H9 (cell line): ENCODE data around the gene GLYATL2. TPM values are rescaled to one million over a fixed set of nuclear protein-coding genes. Genes with fewer than 3 reads are reported as not detected.

ENCODE experiments used
- DNase-seq: peaks from one replicate; pipeline ENCODE4 v3.0.0-alpha.2; 2017
- H2AFZ ChIP-seq: one replicate; pipeline ENCODE4 v1.6.1; 2013; ENCODE audit warnings: mild to moderate bottlenecking, low read length, control low read depth, moderate library complexity
- H2AK5ac ChIP-seq: 2 replicates; pipeline ENCODE4 v1.6.1; 2013; ENCODE audit warnings: low read length, control low read depth, mixed read lengths; ENCODE audit not compliant: insufficient read length
- H2BK120ac ChIP-seq: one replicate; pipeline ENCODE4 v1.6.1; 2013; ENCODE audit warnings: low read depth, mild to moderate bottlenecking, low read length, control low read depth, inconsistent platforms; ENCODE audit not compliant: poor library complexity, severe bottlenecking
- H2BK12ac ChIP-seq: 2 replicates; pipeline ENCODE4 v1.6.1; 2013; ENCODE audit warnings: low read length, control low read depth, mixed read lengths, low read depth; ENCODE audit not compliant: insufficient read length
- H2BK15ac ChIP-seq: 2 replicates; pipeline ENCODE4 v1.6.1; 2013; ENCODE audit warnings: low read depth, low read length, control low read depth
- H2BK20ac ChIP-seq: one replicate; pipeline ENCODE4 v1.6.1; 2013; ENCODE audit warnings: low read depth, mild to moderate bottlenecking, low read length, control low read depth, inconsistent platforms; ENCODE audit not compliant: poor library complexity, severe bottlenecking
- H2BK5ac ChIP-seq: 2 replicates; pipeline ENCODE4 v1.6.1; 2013; ENCODE audit warnings: low read length, control low read depth, mixed read lengths; ENCODE audit not compliant: insufficient read length
- H3K14ac ChIP-seq: 2 replicates; pipeline ENCODE4 v1.6.1; 2013; ENCODE audit warnings: low read length, control low read depth; ENCODE audit not compliant: insufficient read depth
- H3K18ac ChIP-seq: 2 replicates; pipeline ENCODE4 v1.6.1; 2013; ENCODE audit warnings: low read depth, mild to moderate bottlenecking, mixed read lengths, low read length, control low read depth; ENCODE audit not compliant: insufficient read length
- H3K23ac ChIP-seq: 2 replicates; pipeline ENCODE4 v1.6.1; 2013; ENCODE audit warnings: low read length, control low read depth, mixed read lengths, low read depth; ENCODE audit not compliant: insufficient read length
- H3K23me2 ChIP-seq: 2 replicates; pipeline ENCODE4 v1.6.1; 2013; ENCODE audit warnings: low read depth, mild to moderate bottlenecking, mixed read lengths, low read length, control low read depth; ENCODE audit not compliant: insufficient read length, poor library complexity, severe bottlenecking
- H3K27ac ChIP-seq: 2 replicates; pipeline ENCODE4 v1.5.1; 2013; ENCODE audit warnings: low read length, control low read depth, mixed read lengths, low read depth; ENCODE audit not compliant: insufficient read length
- H3K27me3 ChIP-seq: 2 replicates; pipeline ENCODE4 v1.6.1; 2013; ENCODE audit warnings: low read length, control low read depth, inconsistent platforms; ENCODE audit not compliant: insufficient read depth
- H3K4ac ChIP-seq: 2 replicates; pipeline ENCODE4 v1.6.1; 2013; ENCODE audit warnings: low read depth, mild to moderate bottlenecking, control low read depth, inconsistent platforms, low read length, moderate library complexity
- H3K4me1 ChIP-seq: 2 replicates; pipeline ENCODE4 v1.6.1; 2013; ENCODE audit warnings: low read length, control low read depth, inconsistent platforms; ENCODE audit not compliant: insufficient read depth
- H3K4me2 ChIP-seq: 2 replicates; pipeline ENCODE4 v1.6.1; 2013; ENCODE audit warnings: low read length, control low read depth, mixed read lengths; ENCODE audit not compliant: insufficient read length, insufficient read depth
- H3K56ac ChIP-seq: 2 replicates; pipeline ENCODE4 v1.6.1; 2013; ENCODE audit warnings: low read depth, mild to moderate bottlenecking, mixed read lengths, low read length, control low read depth; ENCODE audit not compliant: insufficient read length
- H3K79me1 ChIP-seq: 2 replicates; pipeline ENCODE4 v1.6.1; 2013; ENCODE audit warnings: low read depth, mild to moderate bottlenecking, moderate library complexity, low read length, control low read depth, inconsistent platforms; ENCODE audit not compliant: insufficient read depth, poor library complexity, severe bottlenecking
- H3K79me2 ChIP-seq: 2 replicates; pipeline ENCODE4 v1.6.1; 2013; ENCODE audit warnings: low read length, control low read depth, inconsistent platforms; ENCODE audit not compliant: insufficient read depth
- H3K9ac ChIP-seq: 2 replicates; pipeline ENCODE4 v1.6.1; 2013; ENCODE audit warnings: low read length, control low read depth, mixed read lengths; ENCODE audit not compliant: insufficient read length; ENCODE audit errors: extremely low read depth
- H3K9me3 ChIP-seq: one replicate; pipeline ENCODE4 v1.6.1; 2013; ENCODE audit warnings: low read depth, low read length, inconsistent platforms; ENCODE audit not compliant: control insufficient read depth
- H3T11ph ChIP-seq: one replicate; pipeline ENCODE4 v1.6.1; 2013; ENCODE audit warnings: mild to moderate bottlenecking, low read length, control low read depth, inconsistent platforms
- H4K20me1 ChIP-seq: one replicate; pipeline ENCODE4 v1.6.1; 2013; ENCODE audit not compliant: control insufficient read depth, insufficient read length, insufficient read depth
- H4K5ac ChIP-seq: 2 replicates; pipeline ENCODE4 v1.6.1; 2013; ENCODE audit warnings: low read depth, mild to moderate bottlenecking, mixed read lengths, low read length, control low read depth; ENCODE audit not compliant: insufficient read length
- H4K8ac ChIP-seq: replicated peaks from 2 replicates; pipeline ENCODE4 v1.6.1; 2013; ENCODE audit warnings: low read length, control low read depth, mixed read lengths, low read depth; ENCODE audit not compliant: insufficient read length
- H4K91ac ChIP-seq: 2 replicates; pipeline ENCODE4 v1.6.1; 2013; ENCODE audit warnings: low read depth, mild to moderate bottlenecking, moderate library complexity, mixed read lengths, low read length, control low read depth; ENCODE audit not compliant: insufficient read length
- H3K27ac Mint-ChIP-seq, 3 experiments: 2 replicates in 2 of 3; 3 replicates in 1 of 3; pipeline ENCODE4 v1.8.0; 2020 to 2021; ENCODE audit warnings: mixed read lengths in 3 of 3, mild to moderate bottlenecking in 1 of 3, moderate library complexity in 1 of 3
- H3K27me3 Mint-ChIP-seq: 2 replicates; pipeline ENCODE4 v1.8.0; 2021; ENCODE audit warnings: low read depth, mild to moderate bottlenecking, moderate library complexity, mixed read lengths
- H3K36me3 Mint-ChIP-seq, 3 experiments: 2 replicates in 2 of 3; 3 replicates in 1 of 3; pipeline ENCODE4 v1.8.0; 2020 to 2021; ENCODE audit warnings: low read depth in 3 of 3, mixed read lengths in 3 of 3; ENCODE audit not compliant: insufficient read depth in 1 of 3
- H3K4me1 Mint-ChIP-seq, 2 experiments: 2 replicates each; pipeline ENCODE4 v1.8.0; 2020; ENCODE audit warnings: mixed read lengths in 2 of 2
- H3K4me3 Mint-ChIP-seq, 2 experiments: 2 replicates in 1 of 2; 3 replicates in 1 of 2; pipeline ENCODE4 v1.8.0; 2020 to 2021; ENCODE audit warnings: mild to moderate bottlenecking in 2 of 2, mixed read lengths in 2 of 2, moderate library complexity in 1 of 2
- H3K9me3 Mint-ChIP-seq, 2 experiments: 2 replicates in 1 of 2; 3 replicates in 1 of 2; pipeline ENCODE4 v1.8.0; 2020; ENCODE audit warnings: mild to moderate bottlenecking in 2 of 2, mixed read lengths in 2 of 2, moderate library complexity in 1 of 2
- CTCF ChIP-seq: fragments of 200-600 bp; sonication (generic); conservative IDR thresholded peaks from 3 replicates; pipeline ENCODE4 v1.8.0; 2021; ENCODE audit warnings: antibody characterized with exemption, mild to moderate bottlenecking
- WGBS: extraction: QIAGEN DNeasy Blood & Tissue Kit; methylation state at CpG from one replicate; pipeline ENCODE4 v1.1.7; 2013; ENCODE audit warnings: missing lambda C conversion rate, low lambda C conversion rate, mixed read lengths; ENCODE audit not compliant: insufficient read length; ENCODE audit errors: extremely low coverage; 5-methylcytosine and 5-hydroxymethylcytosine counted together
- total RNA-seq: library from RNA; stranded (reverse); gene quantifications from 2 replicates; pipeline ENCODE4 v1.2.1, GENCODE V29; 2021

Gene GLYATL2
- total RNA-seq, 1 experiment from 2014 or later: not detected

- H3K9ac ChIP-seq: no peak overlapping the region
- H3K18ac ChIP-seq: no peak overlapping the region
- no peak overlapping the region for H2BK5ac ChIP-seq
- no peak for DNase-seq
- H3K4me1 ChIP-seq: no peaks in the 10 kb centered on the region
- Mint-ChIP-seq H3K27ac (no peak overlapping the region), H3K4me3 (no peak overlapping the region), H3K27me3 (no peaks in the 10 kb centered on the region; the same call in 1 of the 2 replicates), H3K36me3 (peaks cover 1 to 28% (median 6%) of the 10 kb centered on the region in 3 experiments; a peak in 5 of 7 replicates), H3K4me1 (no peaks in the 10 kb centered on the region), H3K9me3 (peaks cover 82 to 86% of the 10 kb centered on the region in 2 experiments)
- no peaks in the 10 kb centered on the region for H3K79me1 ChIP-seq
- no peak overlapping the region for H2BK20ac ChIP-seq
- H4K8ac ChIP-seq: no peak overlapping the region
- H2BK120ac ChIP-seq: no peak overlapping the region
- TF ChIP-seq CTCF: no peak
- peaks cover 22% of the 10 kb centered on the region for H3K9me3 ChIP-seq
- no peaks in the 10 kb centered on the region for H3K27me3 ChIP-seq
- H2BK15ac ChIP-seq: no peak overlapping the region
- no peak overlapping the region for H3K4me2 ChIP-seq
- H3K4ac ChIP-seq: no peak overlapping the region
- H4K20me1 ChIP-seq: no peaks in the 10 kb centered on the region
- H3K23me2 ChIP-seq: no peaks in the 10 kb centered on the region
- H4K91ac ChIP-seq: no peak overlapping the region
- H3T11ph ChIP-seq: no peak overlapping the region
- H3K14ac ChIP-seq: no peak overlapping the region
- WGBS: no CpG with 5 or more reads among the region's 1 CpG
- no peak overlapping the region for H3K23ac ChIP-seq
- no peak overlapping the region for H4K5ac ChIP-seq
- no peaks in the 10 kb centered on the region for H3K79me2 ChIP-seq
- H3K56ac ChIP-seq: no peak overlapping the region
- H2AFZ ChIP-seq: no peak overlapping the region
- no peak overlapping the region for H2BK12ac ChIP-seq
- H3K27ac ChIP-seq: no peak overlapping the region
- no peak overlapping the region for H2AK5ac ChIP-seq
Measured at GRCh38 chr11:58813693-58814092, 30.8 kb downstream of the GLYATL2 start.
